Measurements from ENCODE around the gene SLC12A8. TPM values are rescaled to one million over a fixed set of nuclear protein-coding genes. Genes with fewer than 3 reads are reported as not detected.

SLC12A8 gene
- total and polyA plus RNA-seq, 9 of the 15 experiments (the other 6 are each of a cell fraction or from before 2014, with no cell fraction given) = 0.04 to 0.33 (median 0.09) TPM; not detected in 4

- 6% methylated on average over 5 of the region's 7 CpGs for WGBS (ENCODE audit: insufficient coverage, low coverage, missing lambda C conversion rate)
- in situ Hi-C loops (cut with MboI) = no loop called here
- TF ChIP-seq NFIC (IDR thresholded peaks at IDR 0.05) (peak; percentile 60), ZEB2 (IDR thresholded peaks at IDR 0.05) (no peak)
- FAIRE-seq (no peak), ATAC-seq (no peak), DNase-seq (ENCODE audit: extremely low read depth in 1 of 4, low spot score in 3 of 4) (no peak)
- Histone ChIP-seq H4K20me1 (replicated peaks; ENCODE audit: control insufficient read depth, insufficient read depth, low read length) (no peaks in the 10 kb centered on the region), H2AFZ (ENCODE audit: low read depth, low read length) (no peak overlapping the region), H3K36me3 (ENCODE audit: control insufficient read depth, insufficient read depth, low read length) (no peaks in the 10 kb centered on the region), H3K9me1 (ENCODE audit: control insufficient read depth, insufficient read depth, low read length) (no peaks in the 10 kb centered on the region), H3K27me3 (ENCODE audit: control insufficient read depth in 2 of 2, insufficient read depth in 2 of 2, low read length in 2 of 2) (peaks cover 5 to 37% of the 10 kb centered on the region in 2 experiments; a peak in 4 of 5 replicates), H3K4me2 (ENCODE audit: insufficient read depth, low read length) (no peak overlapping the region), H3K9ac (ENCODE audit: insufficient read depth in 1 of 2, low read depth in 2 of 2, low read length in 2 of 2) (no peak overlapping the region), H3K9me3 (replicated peaks; ENCODE audit: control insufficient read depth, insufficient read depth, low read depth, low read length) (no peaks in the 10 kb centered on the region), H3K4me1 (replicated peaks in 1 of 2; ENCODE audit: control insufficient read depth in 2 of 2, insufficient read depth in 2 of 2, low read length in 2 of 2) (peaks cover 0 to 6% of the 10 kb centered on the region in 2 experiments; a peak in 2 of 5 replicates), H3K79me2 (ENCODE audit: control insufficient read depth, insufficient read depth, low read length) (no peaks in the 10 kb centered on the region), H3K4me3 (no peak overlapping the region), H3K27ac (ENCODE audit: extremely low read depth, low read depth, low read length) (no peak overlapping the region)
- intact Hi-C loops (cut with micrococcal nuclease) = no loop called here
- ChIA-PET CTCF (ENCODE audit: low intra/inter-chr PET ratio) (no interaction called here), POLR2A (interaction anchor here (0.7 kb wide), 1 partner anchor 1783 kb away, joined by 4 read pairs; no protein-coding TSS in a partner anchor)
- no TSS peak for BruUV-seq (replicated peaks)
Measured at GRCh38 chr3:125143982-125144652, 68.4 kb downstream of the SLC12A8 start.

- intact Hi-C loops (cut with micrococcal nuclease) = no loop called here
- FAIRE-seq = no peak
Measured at GRCh38 chr3:125143538-125143937, 69.0 kb downstream of the SLC12A8 start.

More at GRCh38 chr3:125143538-125143937, 69.0 kb downstream of the SLC12A8 start:
- ChIA-PET CTCF (ENCODE audit: low intra/inter-chr PET ratio) (no interaction called here), POLR2A (no interaction called here)
- TF ChIP-seq PKNOX1 (IDR thresholded peaks at IDR 0.05) (no peak), CBFA2T2 (conservative IDR thresholded peaks at IDR 0.05) (no peak), TFE3 (CRISPR knock-in tag; IDR thresholded peaks at IDR 0.05) (no peak), LCOR (CRISPR knock-in tag; IDR thresholded peaks at IDR 0.05) (no peak)
- Histone ChIP-seq H3K27ac (ENCODE audit: extremely low read depth, low read depth, low read length) (no peak overlapping the region), H2AFZ (ENCODE audit: low read depth, low read length) (no peak overlapping the region), H3K4me3 (no peak overlapping the region), H3K4me2 (ENCODE audit: insufficient read depth, low read length) (no peak overlapping the region), H3K9me1 (ENCODE audit: control insufficient read depth, insufficient read depth, low read length) (no peaks in the 10 kb centered on the region), H3K9ac (ENCODE audit: insufficient read depth in 1 of 2, low read depth in 2 of 2, low read length in 2 of 2) (no peak overlapping the region), H4K20me1 (replicated peaks; ENCODE audit: control insufficient read depth, insufficient read depth, low read length) (no peaks in the 10 kb centered on the region), H3K27me3 (ENCODE audit: control insufficient read depth in 2 of 2, insufficient read depth in 2 of 2, low read length in 2 of 2) (peaks cover 5 to 37% of the 10 kb centered on the region in 2 experiments; a peak in 4 of 5 replicates), H3K9me3 (replicated peaks; ENCODE audit: control insufficient read depth, insufficient read depth, low read depth, low read length) (no peaks in the 10 kb centered on the region), H3K79me2 (ENCODE audit: control insufficient read depth, insufficient read depth, low read length) (no peaks in the 10 kb centered on the region), H3K36me3 (ENCODE audit: control insufficient read depth, insufficient read depth, low read length) (no peaks in the 10 kb centered on the region), H3K4me1 (replicated peaks in 1 of 2; ENCODE audit: control insufficient read depth in 2 of 2, insufficient read depth in 2 of 2, low read length in 2 of 2) (peaks cover 0 to 6% of the 10 kb centered on the region in 2 experiments; a peak in 2 of 5 replicates)
- BruUV-seq (replicated peaks) = no TSS peak
- 0% methylated on average over 2 of the region's 3 CpGs for WGBS (ENCODE audit: insufficient coverage, low coverage, missing lambda C conversion rate)
- DNase-seq (ENCODE audit: extremely low read depth in 1 of 4, low spot score in 3 of 4) = no peak
- in situ Hi-C loops (cut with MboI) = no loop called here
- no peak for ATAC-seq
